Parathyroid adenoma (tissue), 2 donors: ENCODE results near the gene E2F3.

ENCODE experiments used
- H2AFZ ChIP-seq: fragments of 300-600 bp; sonication (generic); one replicate; pipeline ENCODE4 v1.7.0; 2017; ENCODE audit warnings: antibody characterized with exemption, mild to moderate bottlenecking
- H3K27ac ChIP-seq: fragments of 300-600 bp; sonication (generic); one replicate; pipeline ENCODE4 v1.7.0; 2017
- H3K27me3 ChIP-seq: fragments of 300-600 bp; sonication (generic); one replicate; pipeline ENCODE4 v1.7.0; 2017; ENCODE audit warnings: low read length; ENCODE audit not compliant: control insufficient read depth, insufficient read depth
- H3K36me3 ChIP-seq: fragments of 300-600 bp; sonication (generic); one replicate; pipeline ENCODE4 v1.7.0; 2017; ENCODE audit warnings: low read length; ENCODE audit not compliant: control insufficient read depth, insufficient read depth
- H3K4me1 ChIP-seq: fragments of 300-600 bp; sonication (generic); one replicate; pipeline ENCODE4 v1.7.0; 2017; ENCODE audit warnings: control low read depth
- H3K4me2 ChIP-seq: fragments of 300-600 bp; sonication (generic); one replicate; pipeline ENCODE4 v1.7.0; 2017; ENCODE audit warnings: low read length
- H3K4me3 ChIP-seq: fragments of 300-600 bp; sonication (generic); one replicate; pipeline ENCODE4 v1.7.0; 2017; ENCODE audit warnings: low read depth, low read length
- H3K79me2 ChIP-seq: fragments of 300-600 bp; sonication (generic); one replicate; pipeline ENCODE4 v1.7.0; 2017; ENCODE audit warnings: control low read depth
- H3K9ac ChIP-seq: fragments of 300-600 bp; sonication (generic); one replicate; pipeline ENCODE4 v1.7.0; 2017; ENCODE audit warnings: mild to moderate bottlenecking
- H3K9me3 ChIP-seq: fragments of 300-600 bp; sonication (generic); one replicate; pipeline ENCODE4 v1.7.0; 2017; ENCODE audit warnings: low read length; ENCODE audit not compliant: control insufficient read depth
- CTCF ChIP-seq: fragments of 300-600 bp; sonication (generic); IDR thresholded peaks from one replicate; pipeline ENCODE4 v1.7.0; 2017; ENCODE audit warnings: antibody characterized with exemption, mild to moderate bottlenecking
- donor health status: primary hyperparathyroidism.

Gene E2F3

GRCh38 chr6:20366082-20366830 is 35.4 kb upstream of the E2F3 start:
- no peaks in the 10 kb centered on the region for H3K9me3 ChIP-seq
- H3K36me3 ChIP-seq, result no peaks in the 10 kb centered on the region
- H2AFZ ChIP-seq, result no peak overlapping the region
- H3K4me3 ChIP-seq, result no peak overlapping the region
- H3K27ac ChIP-seq, result no peak overlapping the region
- no peaks in the 10 kb centered on the region for H3K4me1 ChIP-seq
- no peak overlapping the region for H3K9ac ChIP-seq
- no peak for TF ChIP-seq CTCF
- H3K4me2 ChIP-seq, result no peak overlapping the region
- no peaks in the 10 kb centered on the region for H3K79me2 ChIP-seq
- H3K27me3 ChIP-seq, result no peaks in the 10 kb centered on the region

GRCh38 chr6:20367743-20368485 is 33.8 kb upstream of the E2F3 start:
- Histone ChIP-seq H3K4me3 (no peak overlapping the region), H3K79me2 (no peaks in the 10 kb centered on the region), H3K27ac (no peak overlapping the region), H3K4me1 (no peaks in the 10 kb centered on the region), H3K4me2 (no peak overlapping the region), H3K27me3 (no peaks in the 10 kb centered on the region), H3K36me3 (no peaks in the 10 kb centered on the region), H3K9ac (no peak overlapping the region), H2AFZ (no peak overlapping the region), H3K9me3 (no peaks in the 10 kb centered on the region)
- no peak for TF ChIP-seq CTCF

GRCh38 chr6:20370393-20370792 is 31.3 kb upstream of the E2F3 start:
- Histone ChIP-seq H3K79me2 (no peaks in the 10 kb centered on the region), H3K9ac (no peak overlapping the region), H3K27me3 (no peaks in the 10 kb centered on the region), H3K27ac (no peak overlapping the region), H3K4me2 (no peak overlapping the region), H2AFZ (no peak overlapping the region), H3K4me1 (no peaks in the 10 kb centered on the region), H3K4me3 (no peak overlapping the region), H3K9me3 (no peaks in the 10 kb centered on the region), H3K36me3 (no peaks in the 10 kb centered on the region)
- TF ChIP-seq CTCF, result no peak

GRCh38 chr6:20370801-20371200 is 30.9 kb upstream of the E2F3 start:
- H3K27ac ChIP-seq, result no peak overlapping the region
- H3K4me3 ChIP-seq, result no peak overlapping the region
- no peak for TF ChIP-seq CTCF
- no peaks in the 10 kb centered on the region for H3K36me3 ChIP-seq
- H3K79me2 ChIP-seq, result no peaks in the 10 kb centered on the region
- H2AFZ ChIP-seq, result no peak overlapping the region
- H3K27me3 ChIP-seq, result no peaks in the 10 kb centered on the region
- no peaks in the 10 kb centered on the region for H3K9me3 ChIP-seq
- H3K4me1 ChIP-seq, result no peaks in the 10 kb centered on the region
- no peak overlapping the region for H3K9ac ChIP-seq
- no peak overlapping the region for H3K4me2 ChIP-seq
